H9 (cell line): Measurements from ENCODE around the gene LAMA5. TPM values are rescaled to one million over a fixed set of nuclear protein-coding genes. Genes with fewer than 3 reads are reported as not detected.

Source experiments
- DNase-seq: peaks from one replicate; pipeline ENCODE4 v3.0.0-alpha.2; 2017
- H2AFZ ChIP-seq: one replicate; pipeline ENCODE4 v1.6.1; 2013; ENCODE audit warnings: mild to moderate bottlenecking, low read length, control low read depth, moderate library complexity
- H2AK5ac ChIP-seq: 2 replicates; pipeline ENCODE4 v1.6.1; 2013; ENCODE audit warnings: low read length, control low read depth, mixed read lengths; ENCODE audit not compliant: insufficient read length
- H2BK120ac ChIP-seq: one replicate; pipeline ENCODE4 v1.6.1; 2013; ENCODE audit warnings: low read depth, mild to moderate bottlenecking, low read length, control low read depth, inconsistent platforms; ENCODE audit not compliant: poor library complexity, severe bottlenecking
- H2BK12ac ChIP-seq: 2 replicates; pipeline ENCODE4 v1.6.1; 2013; ENCODE audit warnings: low read length, control low read depth, mixed read lengths, low read depth; ENCODE audit not compliant: insufficient read length
- H2BK15ac ChIP-seq: 2 replicates; pipeline ENCODE4 v1.6.1; 2013; ENCODE audit warnings: low read depth, low read length, control low read depth
- H2BK20ac ChIP-seq: one replicate; pipeline ENCODE4 v1.6.1; 2013; ENCODE audit warnings: low read depth, mild to moderate bottlenecking, low read length, control low read depth, inconsistent platforms; ENCODE audit not compliant: poor library complexity, severe bottlenecking
- H2BK5ac ChIP-seq: 2 replicates; pipeline ENCODE4 v1.6.1; 2013; ENCODE audit warnings: low read length, control low read depth, mixed read lengths; ENCODE audit not compliant: insufficient read length
- H3K14ac ChIP-seq: 2 replicates; pipeline ENCODE4 v1.6.1; 2013; ENCODE audit warnings: low read length, control low read depth; ENCODE audit not compliant: insufficient read depth
- H3K18ac ChIP-seq: 2 replicates; pipeline ENCODE4 v1.6.1; 2013; ENCODE audit warnings: low read depth, mild to moderate bottlenecking, mixed read lengths, low read length, control low read depth; ENCODE audit not compliant: insufficient read length
- H3K23ac ChIP-seq: 2 replicates; pipeline ENCODE4 v1.6.1; 2013; ENCODE audit warnings: low read length, control low read depth, mixed read lengths, low read depth; ENCODE audit not compliant: insufficient read length
- H3K23me2 ChIP-seq: 2 replicates; pipeline ENCODE4 v1.6.1; 2013; ENCODE audit warnings: low read depth, mild to moderate bottlenecking, mixed read lengths, low read length, control low read depth; ENCODE audit not compliant: insufficient read length, poor library complexity, severe bottlenecking
- H3K27ac ChIP-seq: 2 replicates; pipeline ENCODE4 v1.5.1; 2013; ENCODE audit warnings: low read length, control low read depth, mixed read lengths, low read depth; ENCODE audit not compliant: insufficient read length
- H3K27me3 ChIP-seq: 2 replicates; pipeline ENCODE4 v1.6.1; 2013; ENCODE audit warnings: low read length, control low read depth, inconsistent platforms; ENCODE audit not compliant: insufficient read depth
- H3K4ac ChIP-seq: 2 replicates; pipeline ENCODE4 v1.6.1; 2013; ENCODE audit warnings: low read depth, mild to moderate bottlenecking, control low read depth, inconsistent platforms, low read length, moderate library complexity
- H3K4me1 ChIP-seq: 2 replicates; pipeline ENCODE4 v1.6.1; 2013; ENCODE audit warnings: low read length, control low read depth, inconsistent platforms; ENCODE audit not compliant: insufficient read depth
- H3K4me2 ChIP-seq: 2 replicates; pipeline ENCODE4 v1.6.1; 2013; ENCODE audit warnings: low read length, control low read depth, mixed read lengths; ENCODE audit not compliant: insufficient read length, insufficient read depth
- H3K56ac ChIP-seq: 2 replicates; pipeline ENCODE4 v1.6.1; 2013; ENCODE audit warnings: low read depth, mild to moderate bottlenecking, mixed read lengths, low read length, control low read depth; ENCODE audit not compliant: insufficient read length
- H3K79me1 ChIP-seq: 2 replicates; pipeline ENCODE4 v1.6.1; 2013; ENCODE audit warnings: low read depth, mild to moderate bottlenecking, moderate library complexity, low read length, control low read depth, inconsistent platforms; ENCODE audit not compliant: insufficient read depth, poor library complexity, severe bottlenecking
- H3K79me2 ChIP-seq: 2 replicates; pipeline ENCODE4 v1.6.1; 2013; ENCODE audit warnings: low read length, control low read depth, inconsistent platforms; ENCODE audit not compliant: insufficient read depth
- H3K9ac ChIP-seq: 2 replicates; pipeline ENCODE4 v1.6.1; 2013; ENCODE audit warnings: low read length, control low read depth, mixed read lengths; ENCODE audit not compliant: insufficient read length; ENCODE audit errors: extremely low read depth
- H3K9me3 ChIP-seq: one replicate; pipeline ENCODE4 v1.6.1; 2013; ENCODE audit warnings: low read depth, low read length, inconsistent platforms; ENCODE audit not compliant: control insufficient read depth
- H3T11ph ChIP-seq: one replicate; pipeline ENCODE4 v1.6.1; 2013; ENCODE audit warnings: mild to moderate bottlenecking, low read length, control low read depth, inconsistent platforms
- H4K20me1 ChIP-seq: one replicate; pipeline ENCODE4 v1.6.1; 2013; ENCODE audit not compliant: control insufficient read depth, insufficient read length, insufficient read depth
- H4K5ac ChIP-seq: 2 replicates; pipeline ENCODE4 v1.6.1; 2013; ENCODE audit warnings: low read depth, mild to moderate bottlenecking, mixed read lengths, low read length, control low read depth; ENCODE audit not compliant: insufficient read length
- H4K8ac ChIP-seq: replicated peaks from 2 replicates; pipeline ENCODE4 v1.6.1; 2013; ENCODE audit warnings: low read length, control low read depth, mixed read lengths, low read depth; ENCODE audit not compliant: insufficient read length
- H4K91ac ChIP-seq: 2 replicates; pipeline ENCODE4 v1.6.1; 2013; ENCODE audit warnings: low read depth, mild to moderate bottlenecking, moderate library complexity, mixed read lengths, low read length, control low read depth; ENCODE audit not compliant: insufficient read length
- H3K27ac Mint-ChIP-seq, 3 experiments: 2 replicates in 2 of 3; 3 replicates in 1 of 3; pipeline ENCODE4 v1.8.0; 2020 to 2021; ENCODE audit warnings: mixed read lengths in 3 of 3, mild to moderate bottlenecking in 1 of 3, moderate library complexity in 1 of 3
- H3K27me3 Mint-ChIP-seq: 2 replicates; pipeline ENCODE4 v1.8.0; 2021; ENCODE audit warnings: low read depth, mild to moderate bottlenecking, moderate library complexity, mixed read lengths
- H3K36me3 Mint-ChIP-seq, 3 experiments: 2 replicates in 2 of 3; 3 replicates in 1 of 3; pipeline ENCODE4 v1.8.0; 2020 to 2021; ENCODE audit warnings: low read depth in 3 of 3, mixed read lengths in 3 of 3; ENCODE audit not compliant: insufficient read depth in 1 of 3
- H3K4me1 Mint-ChIP-seq, 2 experiments: 2 replicates each; pipeline ENCODE4 v1.8.0; 2020; ENCODE audit warnings: mixed read lengths in 2 of 2
- H3K4me3 Mint-ChIP-seq, 2 experiments: 2 replicates in 1 of 2; 3 replicates in 1 of 2; pipeline ENCODE4 v1.8.0; 2020 to 2021; ENCODE audit warnings: mild to moderate bottlenecking in 2 of 2, mixed read lengths in 2 of 2, moderate library complexity in 1 of 2
- H3K9me3 Mint-ChIP-seq, 2 experiments: 2 replicates in 1 of 2; 3 replicates in 1 of 2; pipeline ENCODE4 v1.8.0; 2020; ENCODE audit warnings: mild to moderate bottlenecking in 2 of 2, mixed read lengths in 2 of 2, moderate library complexity in 1 of 2
- CTCF ChIP-seq: fragments of 200-600 bp; sonication (generic); conservative IDR thresholded peaks from 3 replicates; pipeline ENCODE4 v1.8.0; 2021; ENCODE audit warnings: antibody characterized with exemption, mild to moderate bottlenecking
- WGBS: extraction: QIAGEN DNeasy Blood & Tissue Kit; methylation state at CpG from one replicate; pipeline ENCODE4 v1.1.7; 2013; ENCODE audit warnings: missing lambda C conversion rate, low lambda C conversion rate, mixed read lengths; ENCODE audit not compliant: insufficient read length; ENCODE audit errors: extremely low coverage; 5-methylcytosine and 5-hydroxymethylcytosine counted together
- total RNA-seq: library from RNA; stranded (reverse); gene quantifications from 2 replicates; pipeline ENCODE4 v1.2.1, GENCODE V29; 2021

Gene LAMA5
- total RNA-seq, 1 experiment from 2014 or later: 200 TPM

- no CpG with 5 or more reads among the region's 26 CpGs for WGBS
Measured at GRCh38 chr20:62328684-62329388, 38.3 kb downstream of the LAMA5 start.

More at GRCh38 chr20:62328684-62329388, 38.3 kb downstream of the LAMA5 start:
- no peak overlapping the region for H3K4me3 Mint-ChIP-seq
- H3K4me2 ChIP-seq: no peak overlapping the region
- H3T11ph ChIP-seq: no peak overlapping the region
- no peak overlapping the region for H4K5ac ChIP-seq
- no peak overlapping the region for H3K14ac ChIP-seq
- no peak for TF ChIP-seq CTCF
- no peaks in the 10 kb centered on the region for H3K9me3 ChIP-seq
- H2BK120ac ChIP-seq: no peak overlapping the region
- no peaks in the 10 kb centered on the region; a peak in 2 of 5 replicates for H3K9me3 Mint-ChIP-seq
- no peak overlapping the region for H4K91ac ChIP-seq
- no peak overlapping the region for H2BK20ac ChIP-seq
- no peak overlapping the region for H2BK12ac ChIP-seq
- no peaks in the 10 kb centered on the region for H3K4me1 ChIP-seq
- no peak overlapping the region for H3K9ac ChIP-seq
- no peak overlapping the region for H3K27ac ChIP-seq
- no peak overlapping the region for H2AFZ ChIP-seq
- no peak overlapping the region for H2BK5ac ChIP-seq
- H3K79me2 ChIP-seq: no peaks in the 10 kb centered on the region
- H3K27ac Mint-ChIP-seq: no peak overlapping the region; a peak in 1 of 7 replicates
- H3K23ac ChIP-seq: no peak overlapping the region
- H3K56ac ChIP-seq: no peak overlapping the region
- H3K4me1 Mint-ChIP-seq: peaks cover 0 to 3% of the 10 kb centered on the region in 2 experiments; a peak in 1 of 4 replicates
- H3K27me3 Mint-ChIP-seq: no peaks in the 10 kb centered on the region; the same call in none of the 2 replicates
- no peaks in the 10 kb centered on the region for H3K27me3 ChIP-seq
- no peak overlapping the region for H4K8ac ChIP-seq
- DNase-seq: no peak
- peaks cover 22 to 71% (median 66%) of the 10 kb centered on the region in 3 experiments; a peak in 6 of 7 replicates for H3K36me3 Mint-ChIP-seq
- H2AK5ac ChIP-seq: no peak overlapping the region
- H3K79me1 ChIP-seq: no peaks in the 10 kb centered on the region
- H3K18ac ChIP-seq: no peak overlapping the region
- H3K23me2 ChIP-seq: no peaks in the 10 kb centered on the region
- no peaks in the 10 kb centered on the region for H4K20me1 ChIP-seq
- no peak overlapping the region for H2BK15ac ChIP-seq
- no peak overlapping the region for H3K4ac ChIP-seq
